PC-3 (cell line): Measurements from ENCODE around the gene AIFM2. TPM values are rescaled to one million over a fixed set of nuclear protein-coding genes. Genes with fewer than 3 reads are reported as not detected.

Experiments
- ATAC-seq: fragments of 200-7000 bp; cut with Tn5 transposase; 2 replicates; pipeline ENCODE4 v1.9.1; 2020; ENCODE audit warnings: mild to moderate bottlenecking, moderate library complexity
- BruUV-seq: library from RNA; stranded (reverse); fragments of 400-500 nt; replicated peaks from 2 replicates; lab custom pipeline; 2021; lab: Mats Ljungman, UMichigan
- CTCF ChIA-PET: fragments of 300-600 bp; sonication (Branson Sonifier 250); formaldehyde crosslinking; loops from one replicate; lab custom pipeline; 2022; ENCODE audit warnings: antibody characterized with exemption; lab: Charles Lee
- POLR2A ChIA-PET: fragments of 300-600 bp; sonication (Branson Sonifier 250); formaldehyde crosslinking; loops from one replicate; lab custom pipeline; 2022; ENCODE audit warnings: antibody characterized with exemption; ENCODE audit not compliant: unreplicated experiment; lab: Charles Lee
- DNase-seq: peaks from one replicate; pipeline ENCODE4 v3.0.0-alpha.2; 2015
- H2AFZ ChIP-seq: fragments of 300-600 bp; sonication (generic); 2 replicates; pipeline ENCODE4 v1.6.0; 2016; ENCODE audit warnings: antibody characterized with exemption, low read length
- H3F3A ChIP-seq: fragments of 300-600 bp; sonication (generic); one replicate; pipeline ENCODE4 v1.6.0; 2017; ENCODE audit warnings: antibody characterized with exemption, low read length, control low read depth, mild to moderate bottlenecking; ENCODE audit not compliant: unreplicated experiment
- H3K27ac ChIP-seq: fragments of 300-600 bp; sonication (generic); 2 replicates; pipeline ENCODE4 v1.5.1; 2016; ENCODE audit warnings: mild to moderate bottlenecking, low read length
- H3K27me3 ChIP-seq: fragments of 300-600 bp; sonication (generic); 2 replicates; pipeline ENCODE4 v1.6.1; 2016; ENCODE audit warnings: low read length, mixed read lengths
- H3K36me3 ChIP-seq: fragments of 300-600 bp; sonication (generic); 2 replicates; pipeline ENCODE4 v1.6.1; 2016; ENCODE audit warnings: low read depth, mixed run types, low read length, mixed read lengths
- H3K4me1 ChIP-seq: fragments of 300-600 bp; sonication (generic); 2 replicates; pipeline ENCODE4 v1.5.1; 2016; ENCODE audit warnings: low read length; ENCODE audit not compliant: insufficient read depth
- H3K4me2 ChIP-seq: fragments of 300-600 bp; sonication (generic); 2 replicates; pipeline ENCODE4 v1.6.0; 2016; ENCODE audit warnings: low read length
- H3K4me3 ChIP-seq: fragments of 300-600 bp; sonication (generic); 2 replicates; pipeline ENCODE4 v1.5.1; 2016; ENCODE audit warnings: mild to moderate bottlenecking, low read length, mixed read lengths
- H3K79me2 ChIP-seq: fragments of 300-600 bp; sonication (generic); 2 replicates; pipeline ENCODE4 v1.6.1; 2017; ENCODE audit warnings: low read length, mixed read lengths
- H3K9ac ChIP-seq: fragments of 300-600 bp; sonication (generic); 2 replicates; pipeline ENCODE4 v1.6.0; 2016; ENCODE audit warnings: mild to moderate bottlenecking, low read length
- H3K9me2 ChIP-seq: fragments of 300-600 bp; sonication (generic); replicated peaks from 2 replicates; pipeline ENCODE4 v1.6.1; 2016; ENCODE audit warnings: mixed run types, low read length, mixed read lengths
- H3K9me3 ChIP-seq: fragments of 300-600 bp; sonication (generic); 2 replicates; pipeline ENCODE4 v1.6.1; 2016; ENCODE audit warnings: low read length, mixed read lengths
- H4K20me1 ChIP-seq: fragments of 300-600 bp; sonication (generic); 2 replicates; pipeline ENCODE4 v1.6.1; 2016; ENCODE audit warnings: low read length, mixed read lengths
- EZH2 ChIP-seq: fragments of 300-600 bp; sonication (generic); IDR thresholded peaks from one replicate; pipeline ENCODE4 v1.6.1; 2017; ENCODE audit warnings: antibody characterized with exemption, mild to moderate bottlenecking, low read length; ENCODE audit not compliant: unreplicated experiment
- EZH2phosphoT487 ChIP-seq: fragments of 300-600 bp; sonication (generic); IDR thresholded peaks from 2 replicates; pipeline ENCODE4 v1.6.1; 2018; ENCODE audit warnings: mild to moderate bottlenecking, antibody characterized with exemption, low read length, borderline replicate concordance
- intact Hi-C: fragments of 100-400 bp; cut with micrococcal nuclease; formaldehyde crosslinking; loops from 2 replicates; pipeline ENCODE4 v1.9.0; 2023
- total RNA-seq: library from RNA; depleted of rRNA; stranded (reverse); fragments of >200 nt; gene quantifications from 2 replicates; pipeline ENCODE4 v1.2.3, GENCODE V29; 2014
- TF ChIP-seq, protein P1 (sequence below): fragments of 300-600 bp; sonication (generic); conservative IDR thresholded peaks from 2 replicates; pipeline ENCODE4 v1.5.1; 2017; ENCODE audit warnings: antibody characterized with exemption, low read depth, mild to moderate bottlenecking, low read length

AIFM2 gene
- total RNA-seq, 1 experiment from 2014 or later: 29.2 TPM

DNA sequence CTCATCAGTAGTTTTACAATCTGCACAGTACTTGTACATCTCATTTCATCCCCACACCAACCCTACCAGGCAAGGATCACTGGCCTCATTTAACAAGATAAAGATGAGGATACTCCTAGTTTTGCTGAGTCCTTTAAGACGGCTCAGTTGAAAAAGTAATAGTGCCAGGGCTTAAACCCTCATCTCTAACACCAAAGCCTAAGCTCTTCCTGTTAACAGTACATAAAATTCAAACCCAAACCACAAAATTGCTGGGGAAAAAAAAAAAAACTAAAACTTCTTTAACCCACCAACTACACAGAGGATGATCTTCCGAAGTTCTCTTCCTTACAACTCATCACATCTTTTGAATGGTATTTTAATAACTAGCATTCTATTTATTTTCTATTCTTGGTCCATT, 36.4 kb upstream of the AIFM2 start:
- no peak for ATAC-seq
- peaks cover 54% of the 10 kb centered on the region for H4K20me1 ChIP-seq
- H3K4me1 ChIP-seq: peaks cover 26% of the 10 kb centered on the region
- DNase-seq: no peak
- peak overlapping the region; percentile 88 for H3K4me2 ChIP-seq
- H3K79me2 ChIP-seq: peaks cover 70% of the 10 kb centered on the region
- peak overlapping the region; percentile 88 for H3K9ac ChIP-seq
- H3K36me3 ChIP-seq: peaks cover 33% of the 10 kb centered on the region
- ChIA-PET POLR2A (interaction anchor here (0.9 kb wide), 1 partner anchor 23 kb away, joined by 6 read pairs; the partner anchor contains the start of gene TYSND1), CTCF (interaction anchor here (0.5 to 1.4 kb wide), 2 partner anchors 23 to 196 kb away, joined by 9 to 10 read pairs; partner anchors contain the start of gene TYSND1)
- no peaks in the 10 kb centered on the region for H3F3A ChIP-seq
- no peak overlapping the region for H3K27ac ChIP-seq
- no peaks in the 10 kb centered on the region for H3K9me2 ChIP-seq
- H2AFZ ChIP-seq: no peak overlapping the region
- H3K4me3 ChIP-seq: peak overlapping the region; percentile 81
- H3K27me3 ChIP-seq: no peaks in the 10 kb centered on the region
- H3K9me3 ChIP-seq: no peaks in the 10 kb centered on the region
- TF ChIP-seq EZH2phosphoT487 (no peak), EZH2 (no peak)
- TF ChIP-seq, protein P1, sequence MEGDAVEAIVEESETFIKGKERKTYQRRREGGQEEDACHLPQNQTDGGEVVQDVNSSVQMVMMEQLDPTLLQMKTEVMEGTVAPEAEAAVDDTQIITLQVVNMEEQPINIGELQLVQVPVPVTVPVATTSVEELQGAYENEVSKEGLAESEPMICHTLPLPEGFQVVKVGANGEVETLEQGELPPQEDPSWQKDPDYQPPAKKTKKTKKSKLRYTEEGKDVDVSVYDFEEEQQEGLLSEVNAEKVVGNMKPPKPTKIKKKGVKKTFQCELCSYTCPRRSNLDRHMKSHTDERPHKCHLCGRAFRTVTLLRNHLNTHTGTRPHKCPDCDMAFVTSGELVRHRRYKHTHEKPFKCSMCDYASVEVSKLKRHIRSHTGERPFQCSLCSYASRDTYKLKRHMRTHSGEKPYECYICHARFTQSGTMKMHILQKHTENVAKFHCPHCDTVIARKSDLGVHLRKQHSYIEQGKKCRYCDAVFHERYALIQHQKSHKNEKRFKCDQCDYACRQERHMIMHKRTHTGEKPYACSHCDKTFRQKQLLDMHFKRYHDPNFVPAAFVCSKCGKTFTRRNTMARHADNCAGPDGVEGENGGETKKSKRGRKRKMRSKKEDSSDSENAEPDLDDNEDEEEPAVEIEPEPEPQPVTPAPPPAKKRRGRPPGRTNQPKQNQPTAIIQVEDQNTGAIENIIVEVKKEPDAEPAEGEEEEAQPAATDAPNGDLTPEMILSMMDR: no peak
- no TSS peak for BruUV-seq
- intact Hi-C loops: loop anchor here (5.0 kb wide), 1 partner anchor 33 kb away; no protein-coding TSS in a partner anchor

DNA sequence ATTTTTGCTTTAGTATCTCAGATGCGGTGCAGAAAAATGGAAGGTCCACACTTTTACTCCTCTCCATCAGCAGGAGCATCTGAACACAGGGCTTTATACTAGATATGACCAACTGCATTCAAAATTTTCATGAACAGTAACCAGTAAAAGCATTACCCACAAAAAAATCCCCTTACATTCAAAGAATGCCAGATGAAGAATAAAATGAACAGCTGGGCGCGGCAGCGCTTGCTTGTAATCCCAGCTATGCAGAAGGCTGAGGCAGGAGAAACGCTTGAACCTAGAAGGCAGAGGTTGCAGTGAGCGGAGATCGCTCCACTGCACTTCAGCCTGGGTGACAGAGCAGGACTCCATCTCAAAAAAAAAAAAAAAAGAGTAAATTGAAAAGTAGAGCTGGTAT, 34.6 kb upstream of the AIFM2 start:
- no peak for ATAC-seq
- peaks cover 70% of the 10 kb centered on the region for H4K20me1 ChIP-seq
- no peaks in the 10 kb centered on the region for H3K27me3 ChIP-seq
- TF ChIP-seq EZH2phosphoT487: no peak
- no peak for TF ChIP-seq EZH2
- TF ChIP-seq, protein P1: no peak
- no TSS peak for BruUV-seq
- H3K9me2 ChIP-seq: no peaks in the 10 kb centered on the region
- H2AFZ ChIP-seq: no peak overlapping the region
- H3K36me3 ChIP-seq: peaks cover 42% of the 10 kb centered on the region
- H3K9me3 ChIP-seq: no peaks in the 10 kb centered on the region
- peak overlapping the region; percentile 88; the same call in 1 of the 2 replicates for H3K4me2 ChIP-seq
- intact Hi-C loops: loop anchor here (5.0 kb wide), 1 partner anchor 35 kb away; no protein-coding TSS in a partner anchor
- ChIA-PET CTCF (interaction anchor here (0.7 kb wide), 1 partner anchor 195 kb away, joined by 3 read pairs; no protein-coding TSS in a partner anchor), POLR2A (no interaction called here)
- DNase-seq: no peak
- H3K27ac ChIP-seq: no peak overlapping the region
- peaks cover 27% of the 10 kb centered on the region for H3K4me1 ChIP-seq
- H3F3A ChIP-seq: no peaks in the 10 kb centered on the region
- peaks cover 87% of the 10 kb centered on the region for H3K79me2 ChIP-seq
- H3K9ac ChIP-seq: no peak overlapping the region
- H3K4me3 ChIP-seq: no peak overlapping the region

DNA sequence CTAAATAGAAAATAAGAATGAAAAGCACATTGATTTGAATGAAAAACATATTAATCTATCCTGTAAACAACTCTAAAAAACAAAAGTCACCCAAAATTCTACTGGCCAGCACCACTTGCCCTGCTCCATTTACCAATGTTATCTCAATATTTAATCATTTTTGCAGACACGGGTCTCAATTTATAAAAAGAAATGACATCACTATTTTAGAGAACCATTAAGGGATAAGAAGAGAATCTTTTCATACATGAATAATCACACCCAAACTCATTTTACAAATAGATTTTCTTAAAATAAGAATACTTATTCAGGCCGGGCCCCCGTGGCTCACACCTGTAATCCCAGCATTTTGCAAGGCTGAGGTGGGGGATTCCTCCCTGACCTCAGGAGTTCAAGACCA, 33.8 kb upstream of the AIFM2 start:
- CTCF ChIA-PET: interaction anchor here (0.7 kb wide), 1 partner anchor 196 kb away, joined by 3 read pairs; no protein-coding TSS in a partner anchor
- no peaks in the 10 kb centered on the region for H3K9me2 ChIP-seq
- no peak overlapping the region for H2AFZ ChIP-seq
- TF ChIP-seq, protein P1: no peak
- TF ChIP-seq EZH2phosphoT487: no peak
- no peak for TF ChIP-seq EZH2
- H3K4me2 ChIP-seq: no peak overlapping the region
- ATAC-seq: no peak
- no peak for DNase-seq
- peaks cover 78% of the 10 kb centered on the region for H4K20me1 ChIP-seq
- H3K27ac ChIP-seq: no peak overlapping the region
- no peaks in the 10 kb centered on the region for H3K9me3 ChIP-seq
- H3K9ac ChIP-seq: no peak overlapping the region
- no peaks in the 10 kb centered on the region for H3F3A ChIP-seq
- H3K4me1 ChIP-seq: peaks cover 27% of the 10 kb centered on the region
- peaks cover 49% of the 10 kb centered on the region for H3K36me3 ChIP-seq
- no peak overlapping the region for H3K4me3 ChIP-seq
- peaks cover 95% of the 10 kb centered on the region for H3K79me2 ChIP-seq
- H3K27me3 ChIP-seq: no peaks in the 10 kb centered on the region
- intact Hi-C loops: loop anchor here (5.0 kb wide), 1 partner anchor 36 kb away; no protein-coding TSS in a partner anchor
- POLR2A ChIA-PET: no interaction called here
- no TSS peak for BruUV-seq
